ENCODE results near the gene IDH3A. TPM values are rescaled to one million over a fixed set of nuclear protein-coding genes. Genes with fewer than 3 reads are reported as not detected.

Gene IDH3A
- total RNA-seq, 1 donor from 2014 or later: 30.8 TPM

GRCh38 chr15:78207641-78208340 is 58.6 kb downstream of the IDH3A start:
- DNase-seq (ENCODE audit: low read depth): no peak
- Histone ChIP-seq H3K4me3 (ENCODE audit: low read depth, low read length) (no peak overlapping the region), H3K36me3 (ENCODE audit: control insufficient read depth, insufficient read depth, low read length) (no peaks in the 10 kb centered on the region), H3K27me3 (ENCODE audit: control insufficient read depth, insufficient read depth, low read length) (peaks cover 2% of the 10 kb centered on the region)
- TF ChIP-seq CTCF (IDR thresholded peaks at IDR 0.05; ENCODE audit: insufficient read depth, low read length, severe bottlenecking): no peak
- FAIRE-seq: no peak

GRCh38 chr15:78208341-78208844 is 59.2 kb downstream of the IDH3A start:
- no peaks in the 10 kb centered on the region for H3K36me3 ChIP-seq (ENCODE audit: control insufficient read depth, insufficient read depth, low read length)
- TF ChIP-seq CTCF (IDR thresholded peaks at IDR 0.05; ENCODE audit: insufficient read depth, low read length, severe bottlenecking): no peak
- peaks cover 2% of the 10 kb centered on the region for H3K27me3 ChIP-seq (ENCODE audit: control insufficient read depth, insufficient read depth, low read length)
- DNase-seq (ENCODE audit: low read depth) (no peak), FAIRE-seq (no peak)
- no peak overlapping the region for H3K4me3 ChIP-seq (ENCODE audit: low read depth, low read length)

GRCh38 chr15:78208887-78209645 is 59.9 kb downstream of the IDH3A start:
- DNase-seq (ENCODE audit: low read depth) (peak; percentile 38), FAIRE-seq (no peak)
- no peaks in the 10 kb centered on the region for H3K36me3 ChIP-seq (ENCODE audit: control insufficient read depth, insufficient read depth, low read length)
- no peak overlapping the region for H3K4me3 ChIP-seq (ENCODE audit: low read depth, low read length)
- TF ChIP-seq CTCF (IDR thresholded peaks at IDR 0.05; ENCODE audit: insufficient read depth, low read length, severe bottlenecking): no peak
- H3K27me3 ChIP-seq (ENCODE audit: control insufficient read depth, insufficient read depth, low read length): peaks cover 2% of the 10 kb centered on the region

- DNase-seq (ENCODE audit: low read depth) (no peak), FAIRE-seq (no peak)
- H3K27me3 ChIP-seq (ENCODE audit: control insufficient read depth, insufficient read depth, low read length): peaks cover 2% of the 10 kb centered on the region
- no peak for TF ChIP-seq CTCF (IDR thresholded peaks at IDR 0.05; ENCODE audit: insufficient read depth, low read length, severe bottlenecking)
- no peak overlapping the region for H3K4me3 ChIP-seq (ENCODE audit: low read depth, low read length)
- no peaks in the 10 kb centered on the region for H3K36me3 ChIP-seq (ENCODE audit: control insufficient read depth, insufficient read depth, low read length)
These were observed 60.6 kb downstream of the IDH3A start for GRCh38 chr15:78209646-78210348.

- no peak for TF ChIP-seq CTCF (IDR thresholded peaks at IDR 0.05; ENCODE audit: insufficient read depth, low read length, severe bottlenecking)
- no peaks in the 10 kb centered on the region for H3K36me3 ChIP-seq (ENCODE audit: control insufficient read depth, insufficient read depth, low read length)
- FAIRE-seq (no peak), DNase-seq (ENCODE audit: low read depth) (no peak)
- H3K4me3 ChIP-seq (ENCODE audit: low read depth, low read length): no peak overlapping the region
- H3K27me3 ChIP-seq (ENCODE audit: control insufficient read depth, insufficient read depth, low read length): peaks cover 2% of the 10 kb centered on the region
These were observed 61.2 kb downstream of the IDH3A start for GRCh38 chr15:78210349-78210717.

Data from bronchial epithelial cell (primary cell).